ENCODE data around the gene LAIR2.
"Not testable (repeated sequence)": the region's sequence is repeated elsewhere in the genome, so short reads cannot be mapped to it uniquely, and the experiment has no call there.

Gene LAIR2

DNA sequence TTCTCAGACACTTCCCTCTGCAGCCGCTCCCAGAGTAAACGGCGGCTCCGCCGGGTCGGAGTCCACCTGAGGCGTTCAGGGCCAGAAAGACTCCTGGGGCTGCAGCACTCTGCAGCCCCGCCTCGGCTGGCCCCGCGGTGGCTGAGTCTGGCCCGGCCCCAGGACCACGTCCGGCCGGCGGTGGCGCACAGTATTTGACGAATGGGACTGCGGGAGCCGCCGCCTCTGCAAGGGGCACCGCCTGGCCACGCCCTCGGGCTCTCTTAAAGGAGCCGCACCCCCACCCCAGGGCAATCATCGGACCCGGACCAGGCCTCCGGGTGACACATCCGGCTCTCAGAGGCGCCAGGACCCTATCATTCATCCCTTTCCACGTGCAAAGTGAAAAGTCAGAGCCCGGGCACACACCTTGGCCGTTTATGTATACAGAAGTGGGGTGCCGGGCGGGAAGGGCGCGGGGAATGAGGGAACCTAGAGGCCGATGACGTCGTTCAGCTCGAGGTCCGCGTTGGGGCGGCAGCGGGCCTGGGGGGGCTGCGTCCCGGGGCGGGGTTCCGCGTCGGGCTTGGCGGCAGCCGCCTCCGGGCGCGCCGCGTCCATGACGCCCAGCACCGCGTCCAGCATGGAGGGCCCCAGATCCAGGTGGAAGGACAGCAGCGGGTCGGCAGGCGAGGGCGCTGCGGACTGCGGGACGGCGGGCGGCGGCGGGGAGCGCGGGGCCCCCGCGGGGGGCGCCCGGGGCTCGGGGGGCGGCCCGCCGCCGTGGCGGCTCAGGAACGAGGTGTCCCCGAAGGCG, 37.8 kb upstream of the LAIR2 start:
- peak; percentile 96 for DNase-seq (ENCODE audit: low read depth, low spot score)

- no peak for DNase-seq (ENCODE audit: low read depth, low spot score)
Observed at GRCh38 chr19:54465426-54466109, 37.1 kb upstream of the LAIR2 start.

GRCh38 chr19:54466110-54466480, 36.5 kb upstream of the LAIR2 start:
- not testable (repeated sequence) for DNase-seq (ENCODE audit: low read depth, low spot score)

DNA sequence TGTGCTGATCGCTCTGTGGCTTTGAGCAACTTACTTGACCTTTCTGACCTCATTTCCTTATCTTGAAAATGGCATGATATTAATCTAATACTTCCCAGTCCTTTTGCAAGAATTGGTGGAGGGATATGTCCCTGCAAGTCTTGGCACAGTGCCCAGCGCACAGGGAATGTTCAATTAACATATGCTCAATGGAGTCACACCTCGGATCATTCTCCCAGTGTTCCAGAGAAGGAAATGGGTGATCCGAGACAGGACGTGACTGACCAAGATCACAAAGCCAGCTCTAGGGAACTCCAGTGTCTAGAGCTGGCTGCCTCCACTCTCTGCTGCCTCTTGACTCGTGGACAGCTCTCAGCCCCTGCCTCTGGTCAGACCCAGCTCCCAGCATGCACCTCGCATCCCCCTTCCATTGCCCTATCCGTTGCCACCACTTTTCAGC, 33.1 kb upstream of the LAIR2 start:
- DNase-seq (ENCODE audit: low read depth, low spot score): no peak

GRCh38 chr19:54470276-54470887, 32.2 kb upstream of the LAIR2 start:
- no peak for DNase-seq (ENCODE audit: low read depth, low spot score)

DNA sequence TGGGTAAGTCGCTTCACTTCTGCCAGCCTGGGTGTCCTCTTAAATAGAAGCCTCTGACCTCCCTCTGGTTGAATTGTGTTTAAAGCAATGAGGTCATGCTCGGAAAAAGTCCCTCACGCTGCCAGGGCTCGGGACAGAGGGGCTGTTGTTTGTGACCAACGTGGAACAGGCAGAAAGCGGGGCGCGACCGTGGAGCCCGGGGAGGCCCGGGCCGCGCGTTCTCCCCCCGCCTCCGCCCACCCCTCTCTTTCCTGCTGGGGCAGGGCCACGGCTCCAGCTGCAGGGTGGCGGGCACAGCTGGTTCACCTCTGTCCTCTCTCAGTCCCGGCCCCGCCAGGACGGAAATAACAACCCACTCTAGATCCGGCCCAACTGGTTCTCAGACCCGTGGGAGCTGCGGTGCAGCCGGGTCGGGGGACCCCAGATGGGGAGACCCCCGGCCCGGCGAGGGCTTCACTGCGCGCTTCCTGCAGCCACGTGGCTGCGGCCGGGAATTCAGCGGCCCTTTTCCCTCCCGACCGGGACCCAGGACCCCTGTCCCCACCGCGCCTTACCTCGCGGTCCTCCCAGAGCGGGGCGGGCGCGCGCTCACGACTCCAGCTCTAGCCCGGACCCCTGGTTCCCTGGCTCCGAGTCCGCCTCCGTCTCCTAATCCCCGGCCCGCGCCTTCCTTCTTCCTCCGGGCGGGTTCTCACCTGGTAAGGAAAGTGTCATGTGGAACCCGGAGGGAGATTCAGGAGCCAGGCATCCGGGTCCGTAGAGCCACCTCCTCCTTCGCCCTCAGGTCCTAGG, 31.4 kb upstream of the LAIR2 start:
- DNase-seq (ENCODE audit: low read depth, low spot score): peak; percentile 39

DNA sequence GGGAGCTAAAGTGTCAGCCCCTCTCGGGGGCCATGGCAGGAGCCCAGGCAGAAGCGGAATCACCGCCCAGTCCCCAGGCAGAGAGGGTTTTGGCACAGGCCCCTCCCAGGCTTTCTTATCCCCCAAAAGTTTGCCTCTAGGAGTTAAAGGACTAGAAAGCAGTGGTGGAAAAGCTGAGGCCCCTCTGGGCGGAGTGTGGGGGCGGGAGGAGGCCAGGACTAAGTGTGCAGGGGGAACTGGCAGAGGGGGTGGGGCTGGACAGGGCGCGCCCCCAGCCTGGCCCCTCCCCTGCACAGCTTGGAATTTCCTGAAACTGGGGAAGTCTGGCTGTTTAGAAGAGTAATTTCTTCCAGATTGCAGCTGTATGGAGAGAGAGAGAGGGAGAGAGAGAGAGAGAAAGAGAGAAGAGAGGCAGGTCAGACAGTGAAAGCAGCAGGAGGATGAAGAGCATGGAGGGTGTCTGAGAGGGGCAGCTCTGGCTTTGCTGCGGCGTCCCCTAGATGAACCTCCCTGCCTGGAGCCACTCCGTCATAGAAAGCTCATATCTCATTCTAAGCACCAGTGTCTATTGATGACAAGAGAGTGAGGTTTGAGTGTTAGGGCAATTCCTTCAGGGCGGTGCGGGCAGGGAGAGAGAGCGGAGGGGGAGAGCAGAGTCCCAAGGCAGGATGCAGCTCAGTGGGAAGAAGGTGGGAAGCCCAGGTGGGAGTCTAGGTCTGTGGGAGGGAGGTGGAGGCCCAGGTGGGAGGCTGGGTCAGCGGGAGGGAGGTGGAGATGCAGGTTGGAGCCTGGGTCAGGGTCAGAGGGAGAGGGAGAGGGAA, 29.4 kb upstream of the LAIR2 start, which contains the start of gene CDC42EP5:
TSS of gene CDC42EP5 (minus strand) at position 226 of the 821 bp plus-strand sequence. CDS start 7,749 bp downstream, outside the sequence.
- DNase-seq (ENCODE audit: low read depth, low spot score): peak; percentile 64

- no peak for DNase-seq (ENCODE audit: low read depth, low spot score)
Observed at GRCh38 chr19:54473892-54474372, 28.7 kb upstream of the LAIR2 start.

GRCh38 chr19:54475706-54476105, 26.9 kb upstream of the LAIR2 start:
- no peak for DNase-seq (ENCODE audit: low read depth, low spot score)

DNA sequence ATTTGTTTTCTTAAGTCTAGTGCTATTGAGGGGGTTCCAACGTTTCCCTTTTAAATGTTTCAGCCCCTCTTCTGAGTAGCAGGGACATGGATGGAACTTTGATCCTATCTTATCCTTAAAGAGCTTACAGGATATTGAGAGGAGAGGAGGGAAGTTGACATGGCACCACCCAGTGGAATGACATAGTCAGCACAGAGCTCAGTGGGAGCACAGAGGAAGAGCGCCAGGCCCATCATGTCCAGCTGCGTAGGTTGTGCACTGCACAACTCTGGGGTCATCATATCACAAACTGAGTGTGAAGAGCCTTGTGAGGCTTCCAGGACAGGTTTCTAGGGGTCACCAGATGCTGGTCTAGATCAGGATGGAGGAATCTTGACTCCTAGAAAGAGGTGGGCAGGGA, 25.0 kb upstream of the LAIR2 start:
- no peak for DNase-seq (ENCODE audit: low read depth, low spot score)

GRCh38 chr19:54478677-54479266, 23.9 kb upstream of the LAIR2 start:
- DNase-seq (ENCODE audit: low read depth, low spot score): peak; percentile 54

- DNase-seq (ENCODE audit: low read depth, low spot score): no peak
Observed at GRCh38 chr19:54480051-54480450, 22.6 kb upstream of the LAIR2 start.

- DNase-seq (ENCODE audit: low read depth, low spot score): peak; percentile 64
Observed at GRCh38 chr19:54481326-54481930, 21.2 kb upstream of the LAIR2 start.

- no peak for DNase-seq (ENCODE audit: low read depth, low spot score)
Observed at GRCh38 chr19:54482889-54483288, 19.7 kb upstream of the LAIR2 start.

DNA sequence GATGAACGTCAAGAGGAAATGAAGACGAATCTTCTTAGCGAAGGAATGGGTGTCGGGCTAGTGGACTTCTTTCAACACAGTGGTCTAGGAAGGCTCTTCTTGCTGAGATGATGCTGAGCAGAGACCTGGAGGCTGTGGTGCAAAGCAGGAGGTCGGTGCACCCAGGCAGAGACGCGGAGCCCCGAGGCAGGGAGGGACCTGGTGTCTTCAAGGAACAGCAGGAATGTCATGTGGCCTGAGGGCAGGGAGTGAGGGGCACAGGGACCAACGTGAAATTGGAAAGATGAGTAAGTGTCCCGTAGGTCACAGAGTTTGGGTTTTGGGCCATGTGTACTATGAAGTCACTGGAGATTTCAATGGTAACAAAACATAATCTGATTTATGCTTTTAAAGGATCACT, 18.2 kb upstream of the LAIR2 start:
- DNase-seq (ENCODE audit: low read depth, low spot score): no peak

DNA sequence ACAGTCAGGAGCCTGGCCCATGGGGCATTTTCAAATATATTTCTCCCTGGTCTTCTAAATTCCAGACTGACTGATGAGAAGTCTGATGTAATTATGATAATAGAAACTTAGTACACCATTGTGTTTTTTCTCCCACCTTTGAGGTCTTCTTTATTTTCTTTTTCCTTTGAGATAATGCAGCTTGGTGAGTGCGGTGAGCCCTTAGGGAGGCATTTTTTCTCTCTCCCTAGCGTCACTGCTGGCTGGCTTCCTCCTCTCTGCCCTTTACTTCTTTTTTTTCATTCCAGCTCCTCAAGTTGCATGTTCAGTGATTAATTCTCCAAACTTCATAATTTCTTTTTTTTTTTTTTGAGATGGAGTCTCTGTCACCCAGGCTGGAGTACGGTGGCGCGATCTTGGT, 16.8 kb upstream of the LAIR2 start:
- DNase-seq (ENCODE audit: low read depth, low spot score): no peak

GRCh38 chr19:54489341-54489740, 13.3 kb upstream of the LAIR2 start:
- DNase-seq (ENCODE audit: low read depth, low spot score): peak; percentile 71

DNA sequence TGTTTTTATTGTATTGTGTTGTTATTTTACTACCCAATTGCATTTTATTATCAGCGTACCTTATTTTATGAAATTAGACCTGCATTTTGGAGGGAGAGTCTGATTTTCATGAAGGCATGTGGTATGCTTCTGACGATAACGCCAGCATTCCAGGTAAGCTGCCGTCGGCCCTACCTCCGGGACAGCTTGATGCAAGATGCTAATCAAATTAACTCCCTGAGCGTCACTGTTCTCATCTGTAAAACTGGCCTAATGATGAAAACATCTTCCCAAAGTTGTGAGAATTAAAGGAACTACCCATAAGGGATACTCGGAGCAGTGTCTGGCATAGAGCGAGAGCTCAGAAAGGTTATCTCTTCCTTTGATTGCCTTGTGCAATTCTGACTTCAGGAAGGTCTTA, 12.9 kb upstream of the LAIR2 start:
- no peak for DNase-seq (ENCODE audit: low read depth, low spot score)

DNA sequence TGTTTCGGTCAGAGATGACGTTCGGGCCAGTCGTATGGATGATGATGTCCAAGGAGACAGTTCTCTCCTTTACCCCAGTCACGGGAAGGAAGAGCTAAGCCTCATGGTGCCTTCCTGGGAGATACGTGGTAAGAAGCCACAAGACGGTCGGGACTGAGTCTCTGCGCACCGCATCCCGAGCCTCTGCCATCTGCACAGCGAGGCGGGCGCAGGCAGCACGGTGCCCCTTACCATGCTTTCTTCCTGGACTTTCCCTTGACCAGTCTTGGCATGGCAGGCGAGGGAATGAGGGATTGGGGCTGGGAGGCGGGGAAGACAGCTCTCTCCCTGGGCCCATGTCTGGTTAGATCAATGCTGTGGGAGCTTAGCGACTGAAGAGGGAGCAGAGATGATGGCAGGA, 10.1 kb upstream of the LAIR2 start:
- DNase-seq (ENCODE audit: low read depth, low spot score): no peak

- not testable (repeated sequence) for DNase-seq (ENCODE audit: low read depth, low spot score)
Observed at GRCh38 chr19:54493056-54493455, 9.6 kb upstream of the LAIR2 start.
